Activated CD4-positive, alpha-beta T cell treated with anti-CD3 and anti-CD28 coated beads for 1 hour (primary cell): Measurements from ENCODE around the gene LETMD1.

Experiments used
- DNase-seq: peaks from one replicate; pipeline ENCODE4 v3.0.0-alpha.2; 2020

Gene LETMD1

DNA sequence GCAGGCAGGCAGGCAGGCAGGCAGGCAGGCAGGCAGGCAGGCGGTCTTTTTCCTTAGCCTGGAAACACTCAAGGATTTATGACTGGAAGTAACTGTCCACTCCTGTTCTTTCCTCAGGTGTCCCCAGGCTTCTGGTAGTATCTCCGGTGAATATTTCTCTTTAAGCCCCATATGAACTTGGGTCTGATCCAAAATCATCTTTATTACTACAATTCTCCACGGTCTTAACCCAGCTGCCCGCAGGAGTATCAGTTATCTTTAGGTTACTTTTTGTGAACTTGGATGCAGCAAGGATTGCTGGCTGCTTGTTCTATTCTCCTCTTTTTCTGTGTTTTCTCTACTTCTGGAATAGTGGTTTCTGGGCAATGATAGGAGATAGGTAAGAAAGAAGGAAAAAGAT lies 32.0 kb downstream of the LETMD1 start:
- no peak for DNase-seq

- DNase-seq, result no peak
Observed at GRCh38 chr12:51081421-51081820, 33.3 kb downstream of the LETMD1 start.

- peak; percentile 11 for DNase-seq
Observed at GRCh38 chr12:51082561-51083125, 34.5 kb downstream of the LETMD1 start.

DNA sequence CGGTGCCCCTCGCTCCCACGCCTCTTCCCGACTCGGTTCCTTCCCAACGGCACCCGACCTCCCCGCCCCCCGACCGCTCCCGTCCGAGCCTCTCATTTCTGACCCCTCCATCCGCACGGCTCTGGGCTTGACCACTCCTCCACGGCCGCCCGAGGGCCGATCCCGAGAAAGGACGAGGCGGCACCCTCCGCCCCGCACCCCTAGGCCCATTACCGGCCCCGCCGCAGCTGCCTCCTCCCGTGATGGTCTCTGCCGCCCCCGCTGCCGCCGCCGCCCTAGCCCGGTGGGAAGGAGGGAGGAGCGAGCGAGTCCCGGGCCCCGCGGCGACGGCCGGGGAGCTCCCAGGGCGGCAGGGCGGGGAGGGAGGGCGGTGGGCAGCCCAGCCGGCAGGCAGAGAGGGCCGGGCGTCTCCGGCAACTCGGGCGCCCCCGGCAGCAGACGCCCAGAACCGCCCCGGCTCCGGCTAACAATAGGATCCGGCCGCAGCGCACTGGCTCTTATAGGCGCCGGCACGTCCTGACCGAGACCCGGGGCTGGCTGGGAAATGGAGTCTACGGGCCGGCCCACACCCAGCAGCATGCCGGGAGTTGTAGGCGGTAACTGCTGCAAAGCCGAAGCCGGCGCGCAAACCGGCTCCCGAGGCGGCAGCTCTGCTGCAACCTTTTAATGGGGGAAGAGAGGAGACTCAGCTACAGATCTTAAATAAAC lies 35.2 kb downstream of the LETMD1 start, which contains the start of gene CSRNP2:
Gene CSRNP2, minus strand, starts transcription at position 471 of the 708 bp plus-strand sequence. CDS start 7,035 bp downstream, outside the sequence.
- DNase-seq, result peak; percentile 92

DNA sequence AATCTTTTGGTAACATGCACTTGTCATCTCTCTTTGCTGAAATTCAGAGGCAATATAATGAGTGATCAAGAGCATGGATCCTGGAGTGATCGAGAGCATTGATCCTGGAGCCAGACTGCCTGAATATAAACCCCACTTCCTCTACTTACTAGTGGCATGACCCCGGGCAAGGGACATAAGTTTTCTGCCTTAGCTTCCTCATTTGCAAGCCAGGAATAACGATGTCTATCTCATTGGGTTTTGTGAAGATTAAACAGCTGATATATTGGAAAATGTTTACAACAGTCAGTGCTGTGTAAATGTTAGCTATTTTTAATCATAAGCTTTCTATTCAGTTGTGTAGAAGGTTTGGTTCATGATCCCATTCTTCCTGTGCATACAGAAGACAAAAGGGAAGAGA lies 37.6 kb downstream of the LETMD1 start:
- no peak for DNase-seq

DNA sequence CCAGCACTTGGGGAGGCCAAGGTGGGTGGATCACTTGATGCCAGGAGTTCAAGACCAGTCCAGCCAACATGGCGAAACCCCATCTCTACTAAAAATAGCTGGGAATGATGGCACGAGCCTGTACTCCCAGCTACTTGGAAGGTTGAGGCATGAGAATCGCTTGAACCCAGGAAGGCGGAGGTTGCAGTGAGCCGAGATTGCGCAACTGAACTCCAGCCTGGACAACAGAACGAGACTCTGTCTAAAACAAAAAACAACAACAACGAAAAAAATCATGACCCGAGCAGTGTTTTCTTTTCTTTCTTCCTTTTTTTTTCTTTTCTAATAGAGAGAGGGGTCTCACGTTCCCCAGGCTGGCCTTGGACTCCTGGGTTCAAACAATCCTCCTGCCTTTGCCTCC lies 38.8 kb downstream of the LETMD1 start:
- DNase-seq, result no peak

- DNase-seq, result no peak
Observed at GRCh38 chr12:51087818-51088217, 39.7 kb downstream of the LETMD1 start.

DNA sequence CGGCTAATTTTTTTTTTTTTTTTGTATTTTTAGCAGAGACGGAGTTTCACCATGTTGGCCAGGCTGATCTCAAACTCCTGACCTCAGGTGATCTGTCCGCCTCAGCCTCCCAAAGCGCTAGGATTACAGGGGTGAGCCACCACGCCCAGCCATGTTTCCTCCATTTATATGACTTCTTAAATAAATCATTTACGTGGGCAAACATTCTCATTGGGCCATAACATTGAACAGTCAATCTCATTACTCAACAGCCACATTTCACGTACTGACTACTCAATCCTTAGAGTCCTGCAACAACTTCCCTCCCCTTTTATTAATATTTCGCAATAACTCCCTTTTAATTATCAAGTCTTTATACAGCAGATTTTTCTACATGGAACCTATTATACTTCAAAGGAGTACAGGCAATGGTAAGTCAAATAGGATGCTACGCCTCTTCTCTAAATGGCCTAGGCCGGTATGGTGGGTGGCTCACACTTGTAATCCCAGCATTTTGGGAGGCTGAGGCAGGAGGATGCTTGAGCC lies 42.6 kb downstream of the LETMD1 start:
- no peak for DNase-seq

DNA sequence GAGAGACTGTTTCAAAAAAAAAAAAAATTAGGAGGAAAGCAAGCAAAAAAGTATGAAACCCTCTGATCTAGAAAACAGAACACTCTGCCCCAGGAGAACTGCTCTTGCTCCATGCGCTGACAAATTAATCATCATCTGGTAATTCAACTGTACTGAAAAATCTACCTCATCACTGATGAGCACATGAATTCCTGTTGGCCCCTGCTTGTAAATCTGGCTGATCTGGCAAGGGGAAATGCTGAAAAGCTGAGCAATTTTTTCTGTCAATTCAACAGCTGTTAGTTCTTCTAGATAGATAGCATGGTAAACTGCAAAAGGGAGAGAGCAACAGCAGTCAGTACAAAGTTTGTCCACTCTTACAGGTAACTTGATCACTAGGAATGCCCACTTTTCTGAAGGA lies 50.5 kb downstream of the LETMD1 start:
- no peak for DNase-seq

DNA sequence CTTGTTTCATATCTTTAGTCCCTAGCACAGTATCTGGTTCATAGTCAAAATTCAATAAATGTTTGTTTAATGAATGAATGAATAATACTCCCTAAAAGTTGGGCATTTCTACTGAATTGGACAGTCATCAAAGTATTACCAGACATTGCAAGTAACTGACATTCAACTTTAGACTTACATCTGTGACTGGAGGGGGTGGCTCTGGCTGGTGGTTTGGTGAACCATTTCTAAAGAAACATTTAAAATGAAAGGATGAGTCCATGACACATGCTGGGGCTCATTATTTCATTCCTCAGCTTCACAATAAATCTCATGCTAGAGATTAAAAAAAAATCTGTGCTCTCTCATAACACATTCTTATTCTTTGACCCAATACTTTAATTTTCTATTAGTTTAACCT lies 55.9 kb downstream of the LETMD1 start:
- no peak for DNase-seq

GRCh38 chr12:51108136-51108535 lies 60.0 kb downstream of the LETMD1 start:
- DNase-seq, result no peak
